ENCODE data around the gene TCF3. TPM values are rescaled to one million over a fixed set of nuclear protein-coding genes. Genes with fewer than 3 reads are reported as not detected.
A peak's percentile ranks its signal among the peaks of the same experiment; 100 is the strongest.

Gene TCF3
- total RNA-seq, 6 donors from 2014 or later = 32.9 to 88.2 (median 53.3) TPM

GRCh38 chr19:1572795-1573194 lies 79.6 kb downstream of the TCF3 start:
- H3K4me1 ChIP-seq = peaks cover 4 to 8% (median 5%) of the 10 kb centered on the region in 4 donors
- H3K36me3 ChIP-seq = peaks cover 0 to 18% (median 17%) of the 10 kb centered on the region in 4 donors
- H3K4me3 ChIP-seq = no peak overlapping the region
- WGBS, 2 donors = 75 to 76% methylated on average over 9 of the region's 9 CpGs
- no peaks in the 10 kb centered on the region for H3K9me3 ChIP-seq
- ATAC-seq (ENCODE audit: low FRiP score in 2 of 2) (no peak), DNase-seq (no peak)
- no peaks in the 10 kb centered on the region for H3K27me3 ChIP-seq
- H3K27ac ChIP-seq = no peak overlapping the region
- TF ChIP-seq EP300 (IDR thresholded peaks at IDR 0.05) = no peak
- TF ChIP-seq POLR2A (IDR thresholded peaks at IDR 0.05) = no peak
- no peak for TF ChIP-seq POLR2AphosphoS5 (IDR thresholded peaks at IDR 0.05)
- TF ChIP-seq CTCF (IDR thresholded peaks at IDR 0.05) = no peak

- peaks cover 0 to 3% (median 2%) of the 10 kb centered on the region in 4 donors for H3K36me3 ChIP-seq
- 95 to 96% methylated on average over 12 of the region's 12 CpGs for WGBS, 2 donors
- H3K4me3 ChIP-seq = no peak overlapping the region
- peaks cover 6 to 20% (median 9%) of the 10 kb centered on the region in 4 donors for H3K4me1 ChIP-seq
- no peak for ATAC-seq (ENCODE audit: low FRiP score in 2 of 2)
- no peak overlapping the region for H3K27ac ChIP-seq
- no peak for DNase-seq
- H3K27me3 ChIP-seq = peaks cover 0 to 9% (median 0%) of the 10 kb centered on the region in 4 donors
- TF ChIP-seq POLR2AphosphoS5 (IDR thresholded peaks at IDR 0.05) = no peak
- H3K9me3 ChIP-seq = no peaks in the 10 kb centered on the region
Measured at GRCh38 chr19:1571358-1571757, 81.1 kb downstream of the TCF3 start.

- WGBS, 2 donors = 94 to 96% methylated on average over 13 of the region's 13 CpGs
- H3K4me1 ChIP-seq = peaks cover 11 to 25% (median 14%) of the 10 kb centered on the region in 4 donors
- ATAC-seq (ENCODE audit: low FRiP score in 2 of 2) (no peak), DNase-seq (peak in 1 of 2 donors; percentile 75)
- TF ChIP-seq EP300 (IDR thresholded peaks at IDR 0.05) (no peak), POLR2A (IDR thresholded peaks at IDR 0.05) (no peak), POLR2AphosphoS5 (IDR thresholded peaks at IDR 0.05) (no peak), CTCF (IDR thresholded peaks at IDR 0.05) (no peak)
- no peak overlapping the region for H3K27ac ChIP-seq
- no peaks in the 10 kb centered on the region for H3K36me3 ChIP-seq
- peaks cover 0 to 10% (median 0%) of the 10 kb centered on the region in 4 donors for H3K27me3 ChIP-seq
- H3K9me3 ChIP-seq = no peaks in the 10 kb centered on the region
- no peak overlapping the region for H3K4me3 ChIP-seq
Measured at GRCh38 chr19:1570836-1571235, 81.6 kb downstream of the TCF3 start.

GRCh38 chr19:1569997-1570396 lies 82.4 kb downstream of the TCF3 start:
- H3K36me3 ChIP-seq = no peaks in the 10 kb centered on the region
- TF ChIP-seq EP300 (IDR thresholded peaks at IDR 0.05) (no peak), POLR2AphosphoS5 (IDR thresholded peaks at IDR 0.05) (no peak), POLR2A (IDR thresholded peaks at IDR 0.05) (no peak), CTCF (IDR thresholded peaks at IDR 0.05) (no peak)
- peaks cover 0 to 10% (median 0%) of the 10 kb centered on the region in 4 donors for H3K27me3 ChIP-seq
- WGBS, 2 donors = 61 to 73% methylated on average over 4 of the region's 4 CpGs
- ATAC-seq (ENCODE audit: low FRiP score in 2 of 2) (no peak), DNase-seq (no peak)
- H3K4me3 ChIP-seq = no peak overlapping the region
- no peaks in the 10 kb centered on the region for H3K9me3 ChIP-seq
- H3K4me1 ChIP-seq = peaks cover 11 to 27% (median 16%) of the 10 kb centered on the region in 4 donors
- H3K27ac ChIP-seq = no peak overlapping the region

- no peaks in the 10 kb centered on the region for H3K36me3 ChIP-seq
- no peak for TF ChIP-seq POLR2A (IDR thresholded peaks at IDR 0.05)
- TF ChIP-seq POLR2AphosphoS5 (IDR thresholded peaks at IDR 0.05) = no peak
- TF ChIP-seq EP300 (IDR thresholded peaks at IDR 0.05) = no peak
- no peak for TF ChIP-seq CTCF (IDR thresholded peaks at IDR 0.05)
- H3K27me3 ChIP-seq = peaks cover 0 to 10% (median 0%) of the 10 kb centered on the region in 4 donors
- H3K9me3 ChIP-seq = no peaks in the 10 kb centered on the region
- H3K4me3 ChIP-seq = peak within 1 kb of the TSS; percentile 63 to 86 (median 78)
- ATAC-seq (ENCODE audit: low FRiP score in 2 of 2) (peak; percentile 20 to 87), DNase-seq (peak; percentile 74 to 98)
- H3K27ac ChIP-seq = peak within 1 kb of the TSS; percentile 75 to 87 (median 84)
- peaks cover 11 to 27% (median 16%) of the 10 kb centered on the region in 4 donors for H3K4me1 ChIP-seq
- WGBS, 2 donors = 0 to 32% methylated on average over 1 to 12 of the region's 63 CpGs
Measured at GRCh38 chr19:1568320-1569019, 83.9 kb downstream of the TCF3 start, which contains the start of gene MEX3D. Gene MEX3D (minus strand): TSS chr19:1568325. CDS start chr19:1568058, 267 bp downstream.
